GM12892 (cell line): ENCODE data around the gene SCGB1D2.

Experiments used
- POLR2A ChIP-seq: IDR thresholded peaks from 2 replicates; pipeline ENCODE4 v1.6.1; 2011; ENCODE audit warnings: low read depth, low read length, control low read depth
- POLR2AphosphoS5 ChIP-seq: IDR thresholded peaks from 2 replicates; pipeline ENCODE4 v1.6.1; 2011; ENCODE audit warnings: low read depth, low read length, control low read depth
- TAF1 ChIP-seq: IDR thresholded peaks from 2 replicates; pipeline ENCODE4 v1.6.1; 2011; ENCODE audit warnings: low read depth, mild to moderate bottlenecking, control low read depth, low read length, borderline replicate concordance

- TF ChIP-seq TAF1: no peak
- no peak for TF ChIP-seq POLR2AphosphoS5
- TF ChIP-seq POLR2A: no peak
These were observed 18.9 kb upstream of the SCGB1D2 start for GRCh38 chr11:62223095-62223494.
